Mesodermal cell (in vitro differentiated cells): Measurements from ENCODE around the gene RASA4B.

Experiments used
- H3K27ac ChIP-seq: 2 replicates; pipeline ENCODE4 v1.7.0; 2013; ENCODE audit warnings: mild to moderate bottlenecking, low read depth, low read length, moderate library complexity; ENCODE audit not compliant: severe bottlenecking
- H3K36me3 ChIP-seq: 2 replicates; pipeline ENCODE4 v1.7.1; 2013; ENCODE audit warnings: mild to moderate bottlenecking, low read length, moderate library complexity; ENCODE audit not compliant: control insufficient read depth, insufficient read depth
- H3K4me1 ChIP-seq: one replicate; pipeline ENCODE4 v1.7.1; 2013; ENCODE audit warnings: mild to moderate bottlenecking, low read length; ENCODE audit not compliant: insufficient read depth, control insufficient read depth, poor library complexity, severe bottlenecking
- H3K4me3 ChIP-seq: 2 replicates; pipeline ENCODE4 v1.7.0; 2013; ENCODE audit warnings: low read length, control low read depth, mild to moderate bottlenecking; ENCODE audit not compliant: insufficient read depth, poor library complexity, severe bottlenecking; ENCODE audit errors: extremely low read depth
- H3K9me3 ChIP-seq: 2 replicates; pipeline ENCODE4 v1.7.1; 2013; ENCODE audit warnings: mild to moderate bottlenecking, low read length, moderate library complexity; ENCODE audit not compliant: control insufficient read depth
- WGBS, 2 experiments: methylation state at CpG; one replicate each; pipeline ENCODE4 v1.1.5; 2013; ENCODE audit warnings: missing lambda C conversion rate in 2 of 2; ENCODE audit not compliant: insufficient coverage in 2 of 2; 5-methylcytosine and 5-hydroxymethylcytosine counted together

RASA4B gene

GRCh38 chr7:102472126-102473041 is 45.2 kb downstream of the RASA4B start:
- no peak overlapping the region for H3K27ac ChIP-seq
- H3K36me3 ChIP-seq, result peaks cover 25% of the 10 kb centered on the region
- H3K4me3 ChIP-seq, result no peak overlapping the region
- H3K4me1 ChIP-seq, result no peaks in the 10 kb centered on the region
- WGBS, 2 experiments, result 91 to 92% methylated on average over 20 to 21 of the region's 31 CpGs
- no peaks in the 10 kb centered on the region for H3K9me3 ChIP-seq

GRCh38 chr7:102471791-102472125 is 45.8 kb downstream of the RASA4B start:
- WGBS, 2 experiments, result 94% methylated on average over 5 of the region's 6 CpGs
- no peaks in the 10 kb centered on the region for H3K4me1 ChIP-seq
- H3K36me3 ChIP-seq, result peaks cover 28% of the 10 kb centered on the region
- no peak overlapping the region for H3K4me3 ChIP-seq
- no peaks in the 10 kb centered on the region for H3K9me3 ChIP-seq
- no peak overlapping the region for H3K27ac ChIP-seq

GRCh38 chr7:102469972-102470825 is 47.4 kb downstream of the RASA4B start:
- Histone ChIP-seq H3K36me3 (peaks cover 31% of the 10 kb centered on the region), H3K9me3 (no peaks in the 10 kb centered on the region), H3K4me1 (no peaks in the 10 kb centered on the region), H3K4me3 (no peak overlapping the region), H3K27ac (no peak overlapping the region)
- WGBS, 2 experiments, result 84 to 89% methylated on average over 15 of the region's 20 CpGs

- peaks cover 31% of the 10 kb centered on the region for H3K36me3 ChIP-seq
- H3K27ac ChIP-seq, result no peak overlapping the region
- H3K9me3 ChIP-seq, result no peaks in the 10 kb centered on the region
- WGBS, 2 experiments, result 93 to 97% methylated on average over 19 to 24 of the region's 24 CpGs
- no peaks in the 10 kb centered on the region for H3K4me1 ChIP-seq
- no peak overlapping the region for H3K4me3 ChIP-seq
Observed at GRCh38 chr7:102469351-102469971, 48.1 kb downstream of the RASA4B start.

DNA sequence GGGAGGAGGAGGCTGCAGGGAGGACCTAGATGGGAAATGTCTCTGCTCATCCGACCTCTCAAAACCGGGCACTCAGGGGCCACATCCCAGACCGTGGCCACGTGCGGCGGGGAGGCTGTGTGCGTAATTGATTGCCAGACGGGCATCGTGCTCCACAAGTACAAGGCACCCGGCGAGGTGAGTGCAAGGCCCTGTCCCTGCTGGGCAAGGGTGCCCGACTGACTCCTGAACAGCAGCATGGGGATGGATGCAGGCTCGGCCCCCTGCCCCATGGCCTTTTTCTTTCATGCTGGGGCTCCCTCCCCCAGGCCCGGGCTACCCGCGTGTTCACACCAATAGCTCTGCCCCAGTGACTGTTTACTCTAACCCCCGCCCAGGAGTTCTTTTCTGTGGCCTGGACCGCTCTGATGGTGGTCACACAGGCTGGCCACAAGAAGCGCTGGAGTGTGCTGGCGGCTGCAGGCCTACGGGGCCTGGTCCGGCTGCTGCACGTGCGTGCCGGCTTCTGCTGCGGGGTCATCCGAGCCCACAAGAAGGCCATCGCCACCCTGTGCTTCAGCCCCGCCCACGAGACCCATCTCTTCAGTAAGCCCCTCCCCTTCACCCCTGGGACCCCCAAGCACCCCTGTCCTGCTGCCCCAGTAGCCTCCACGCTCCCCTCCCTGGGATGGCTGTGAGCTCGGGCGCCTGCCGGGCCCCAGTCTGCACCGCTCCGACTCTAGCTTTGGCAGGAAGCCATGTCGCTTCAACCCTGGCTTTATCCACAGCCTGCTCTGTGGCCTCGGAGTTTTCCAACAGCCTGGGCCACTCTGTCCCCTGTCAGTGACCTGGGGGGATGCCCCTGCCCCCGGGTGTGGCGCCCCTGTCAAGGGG is 48.9 kb downstream of the RASA4B start:
- 92 to 93% methylated on average over 27 to 40 of the region's 40 CpGs for WGBS, 2 experiments
- Histone ChIP-seq H3K4me3 (no peak overlapping the region), H3K36me3 (peaks cover 28% of the 10 kb centered on the region), H3K9me3 (no peaks in the 10 kb centered on the region), H3K27ac (no peak overlapping the region), H3K4me1 (peaks cover 4% of the 10 kb centered on the region)

- 92 to 93% methylated on average over 19 to 24 of the region's 24 CpGs for WGBS, 2 experiments
- peaks cover 20% of the 10 kb centered on the region for H3K36me3 ChIP-seq
- H3K4me1 ChIP-seq, result peaks cover 5% of the 10 kb centered on the region
Observed at GRCh38 chr7:102467581-102468477, 49.7 kb downstream of the RASA4B start.

DNA sequence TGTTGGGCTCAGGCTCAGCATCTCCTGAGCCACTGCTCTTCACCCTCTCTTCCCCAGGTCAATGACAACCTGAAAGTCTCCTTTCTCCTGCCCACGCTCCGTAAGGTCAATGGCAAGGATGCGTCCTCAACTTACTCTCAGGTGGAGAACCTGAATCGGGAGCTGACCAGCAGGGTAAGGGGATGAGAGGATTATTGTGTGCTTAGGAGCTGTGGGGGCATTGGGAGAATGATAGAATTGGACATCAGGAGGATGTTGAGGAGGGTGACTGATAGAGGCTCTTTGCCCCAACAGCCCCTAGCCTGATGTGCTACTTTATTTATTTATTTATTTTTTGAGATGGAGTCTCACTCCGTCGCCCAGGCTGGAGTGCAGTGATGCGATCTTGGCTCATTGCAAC is 51.5 kb downstream of the RASA4B start:
- H3K4me3 ChIP-seq, result peak overlapping the region; percentile 93
- H3K36me3 ChIP-seq, result peaks cover 17% of the 10 kb centered on the region
- no peak overlapping the region for H3K27ac ChIP-seq
- no peaks in the 10 kb centered on the region for H3K9me3 ChIP-seq
- peaks cover 5% of the 10 kb centered on the region for H3K4me1 ChIP-seq
- WGBS, 2 experiments, result 83 to 96% methylated on average over 1 to 4 of the region's 7 CpGs

More at GRCh38 chr7:102467581-102468477, 49.7 kb downstream of the RASA4B start:
- H3K27ac ChIP-seq, result no peak overlapping the region
- no peaks in the 10 kb centered on the region for H3K9me3 ChIP-seq
- no peak overlapping the region for H3K4me3 ChIP-seq

DNA sequence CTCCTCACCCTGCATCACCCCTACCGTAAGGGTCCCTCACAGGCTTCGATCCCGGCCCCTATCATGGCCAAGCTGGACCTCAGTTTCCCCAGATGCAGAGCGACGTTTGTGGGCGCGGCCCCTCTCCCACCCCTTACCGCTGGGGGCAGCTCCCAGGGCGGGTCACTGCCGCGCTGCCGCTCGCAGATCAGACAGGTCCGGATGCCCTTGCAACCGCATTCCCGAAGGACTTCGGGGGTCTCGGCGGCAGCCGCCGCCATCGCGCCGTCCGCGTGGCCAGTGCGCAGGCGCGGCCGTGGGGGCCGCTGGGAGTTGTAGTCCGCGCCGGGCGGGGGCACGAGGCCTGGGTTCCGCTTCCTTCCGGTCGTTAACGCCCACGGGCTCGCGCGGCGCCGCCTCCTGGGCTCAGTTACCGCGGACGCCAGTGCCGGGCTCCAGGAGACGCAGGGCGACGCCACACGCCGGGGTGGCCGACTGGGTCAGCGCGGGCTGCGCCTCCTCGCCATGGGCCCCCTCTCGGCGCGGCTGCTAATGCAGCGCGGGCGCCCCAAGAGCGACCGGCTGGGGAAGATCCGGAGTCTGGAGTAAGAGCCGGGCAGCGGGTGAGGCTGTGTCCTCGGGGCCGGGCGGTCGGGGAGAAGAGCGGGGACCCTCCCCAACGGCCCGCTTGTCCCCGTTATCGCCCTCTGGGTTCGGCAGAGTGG is 52.8 kb downstream of the RASA4B start, which contains the start of the genes ALKBH4 and LRWD1:
TSS of gene ALKBH4 (minus strand) at position 287 of the 704 bp plus-strand sequence. CDS start at position 260, 27 bp downstream.
TSS of gene LRWD1 (plus strand) at position 408 of the 704 bp plus-strand sequence. CDS start at position 505, 97 bp downstream.
- peak within 1 kb of the TSS; percentile 73 for H3K27ac ChIP-seq
- peak within 1 kb of the TSS; percentile 93 for H3K4me3 ChIP-seq
- H3K4me1 ChIP-seq, result peaks cover 5% of the 10 kb centered on the region
- WGBS, 2 experiments, result 0% methylated on average over 67 to 69 of the region's 81 CpGs
- H3K9me3 ChIP-seq, result no peaks in the 10 kb centered on the region
- peaks cover 16% of the 10 kb centered on the region for H3K36me3 ChIP-seq
